ENCODE results near the gene TECTB.

The TECTB gene

DNA sequence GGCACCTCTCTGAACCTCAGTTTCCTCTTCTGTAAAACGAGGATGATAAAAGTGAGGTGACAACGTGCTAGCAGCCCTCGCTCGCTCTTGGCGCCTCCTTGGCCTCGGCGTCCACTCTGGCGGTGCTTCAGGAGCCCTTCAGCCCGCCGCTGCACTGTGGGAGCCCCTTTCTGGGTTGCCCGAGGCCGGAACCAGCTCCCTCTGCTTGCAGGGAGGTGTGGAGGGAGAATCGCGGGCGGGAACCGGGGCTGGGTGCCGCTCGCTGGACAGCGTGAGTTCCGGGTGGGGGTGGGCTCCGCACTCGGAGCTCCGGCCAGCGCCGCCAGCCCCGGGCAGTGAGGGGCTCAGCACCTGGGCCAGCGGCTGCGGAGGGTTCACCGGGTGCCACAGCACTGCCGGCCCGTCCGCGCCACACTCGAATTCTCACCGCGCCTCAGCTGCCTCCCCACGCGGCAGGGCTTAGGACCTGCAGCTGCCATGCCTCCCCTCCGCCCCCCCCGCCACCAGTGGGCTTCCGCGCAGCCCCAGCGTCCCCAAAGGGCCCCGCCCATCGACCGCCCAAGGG is 66.4 kb downstream of the TECTB start:
- no peak overlapping the region for H3K4me3 ChIP-seq (ENCODE audit: low read depth, low read length)
- ChIA-PET CTCF (interaction anchor here (1.3 kb wide), 1 partner anchor 11 kb away, joined by 3 read pairs; no protein-coding TSS in a partner anchor), POLR2A (no interaction called here)
- H3K9me3 ChIP-seq (ENCODE audit: control insufficient read depth, insufficient read depth, low read depth, low read length): no peaks in the 10 kb centered on the region
- no peaks in the 10 kb centered on the region for H3K4me1 ChIP-seq (ENCODE audit: control insufficient read depth, insufficient read depth, low read length)
- no peak overlapping the region for H3K27ac ChIP-seq (ENCODE audit: extremely low read depth, low read depth, low read length)
- H3K36me3 ChIP-seq (ENCODE audit: control insufficient read depth in 2 of 2, insufficient read depth in 1 of 2, low read length in 2 of 2): no peaks in the 10 kb centered on the region
- no peak for TF ChIP-seq ZNF837 (tag by site-specific recombination; IDR thresholded peaks at IDR 0.05)
- no peak for TF ChIP-seq MEIS1 (CRISPR knock-in tag; IDR thresholded peaks at IDR 0.05; ENCODE audit: borderline replicate concordance)
- TF ChIP-seq ZNF585B (tag by site-specific recombination; IDR thresholded peaks at IDR 0.05): no peak
- TF ChIP-seq ZBTB6 (tag by site-specific recombination; IDR thresholded peaks at IDR 0.05): no peak
- TF ChIP-seq, protein P1, sequence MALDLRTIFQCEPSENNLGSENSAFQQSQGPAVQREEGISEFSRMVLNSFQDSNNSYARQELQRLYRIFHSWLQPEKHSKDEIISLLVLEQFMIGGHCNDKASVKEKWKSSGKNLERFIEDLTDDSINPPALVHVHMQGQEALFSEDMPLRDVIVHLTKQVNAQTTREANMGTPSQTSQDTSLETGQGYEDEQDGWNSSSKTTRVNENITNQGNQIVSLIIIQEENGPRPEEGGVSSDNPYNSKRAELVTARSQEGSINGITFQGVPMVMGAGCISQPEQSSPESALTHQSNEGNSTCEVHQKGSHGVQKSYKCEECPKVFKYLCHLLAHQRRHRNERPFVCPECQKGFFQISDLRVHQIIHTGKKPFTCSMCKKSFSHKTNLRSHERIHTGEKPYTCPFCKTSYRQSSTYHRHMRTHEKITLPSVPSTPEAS (tag by site-specific recombination; IDR thresholded peaks at IDR 0.05): no peak
- TF ChIP-seq ZNF558 (tag by site-specific recombination; IDR thresholded peaks at IDR 0.05): no peak
- no peak for TF ChIP-seq ZNF510 (tag by site-specific recombination; IDR thresholded peaks at IDR 0.05; ENCODE audit: insufficient replicate concordance)
- no peak for TF ChIP-seq ZNF175 (tag by site-specific recombination; IDR thresholded peaks at IDR 0.05)
- no peak for TF ChIP-seq ZNF501 (tag by site-specific recombination; IDR thresholded peaks at IDR 0.05)
- TF ChIP-seq GFI1B (tag by site-specific recombination; IDR thresholded peaks at IDR 0.05): no peak
- TF ChIP-seq, protein P2, sequence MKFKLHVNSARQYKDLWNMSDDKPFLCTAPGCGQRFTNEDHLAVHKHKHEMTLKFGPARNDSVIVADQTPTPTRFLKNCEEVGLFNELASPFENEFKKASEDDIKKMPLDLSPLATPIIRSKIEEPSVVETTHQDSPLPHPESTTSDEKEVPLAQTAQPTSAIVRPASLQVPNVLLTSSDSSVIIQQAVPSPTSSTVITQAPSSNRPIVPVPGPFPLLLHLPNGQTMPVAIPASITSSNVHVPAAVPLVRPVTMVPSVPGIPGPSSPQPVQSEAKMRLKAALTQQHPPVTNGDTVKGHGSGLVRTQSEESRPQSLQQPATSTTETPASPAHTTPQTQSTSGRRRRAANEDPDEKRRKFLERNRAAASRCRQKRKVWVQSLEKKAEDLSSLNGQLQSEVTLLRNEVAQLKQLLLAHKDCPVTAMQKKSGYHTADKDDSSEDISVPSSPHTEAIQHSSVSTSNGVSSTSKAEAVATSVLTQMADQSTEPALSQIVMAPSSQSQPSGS (tag by site-specific recombination; IDR thresholded peaks at IDR 0.05; ENCODE audit: low read depth): no peak
- TF ChIP-seq ZNF350 (tag by site-specific recombination; IDR thresholded peaks at IDR 0.05): no peak
- TF ChIP-seq ZNF174 (tag by site-specific recombination; IDR thresholded peaks at IDR 0.05): no peak
- TF ChIP-seq ZNF140 (tag by site-specific recombination; IDR thresholded peaks at IDR 0.05): no peak
- no peak for TF ChIP-seq ZNF169 (tag by site-specific recombination; IDR thresholded peaks at IDR 0.05)
- TF ChIP-seq ZBTB1 (tag by site-specific recombination; IDR thresholded peaks at IDR 0.05): no peak
- TF ChIP-seq ZFP3 (tag by site-specific recombination; IDR thresholded peaks at IDR 0.05; ENCODE audit: low read depth): no peak
- TF ChIP-seq ZNF146 (tag by site-specific recombination; IDR thresholded peaks at IDR 0.05): no peak
- TF ChIP-seq EGR2 (tag by site-specific recombination; IDR thresholded peaks at IDR 0.05; ENCODE audit: low read depth): no peak
- no peak for TF ChIP-seq ZNF23 (tag by site-specific recombination; IDR thresholded peaks at IDR 0.05; ENCODE audit: borderline replicate concordance)

GRCh38 chr10:112351146-112351545 is 67.9 kb downstream of the TECTB start:
- no peaks in the 10 kb centered on the region for H3K36me3 ChIP-seq (ENCODE audit: control insufficient read depth in 2 of 2, insufficient read depth in 1 of 2, low read length in 2 of 2)
- CTCF ChIA-PET: interaction anchor here (0.6 to 0.7 kb wide), 2 partner anchors 88 to 1034 kb away, joined by 3 read pairs; no protein-coding TSS in a partner anchor
- TF ChIP-seq ZNF473 (tag by site-specific recombination; IDR thresholded peaks at IDR 0.05): no peak
- no peak for TF ChIP-seq MZF1 (tag by site-specific recombination; IDR thresholded peaks at IDR 0.05; ENCODE audit: borderline replicate concordance)
- TF ChIP-seq ZNF174 (tag by site-specific recombination; IDR thresholded peaks at IDR 0.05): no peak
- no peak for TF ChIP-seq ZNF558 (tag by site-specific recombination; IDR thresholded peaks at IDR 0.05)
- TF ChIP-seq ZNF302 (tag by site-specific recombination; IDR thresholded peaks at IDR 0.05; ENCODE audit: low read depth): no peak
- TF ChIP-seq ZBTB11 (tag by site-specific recombination; conservative IDR thresholded peaks at IDR 0.05; ENCODE audit: low read depth): no peak
- TF ChIP-seq ZNF488 (tag by site-specific recombination; IDR thresholded peaks at IDR 0.05): no peak
- TF ChIP-seq SP3 (tag by site-specific recombination; IDR thresholded peaks at IDR 0.05): no peak
- TF ChIP-seq, protein P3, sequence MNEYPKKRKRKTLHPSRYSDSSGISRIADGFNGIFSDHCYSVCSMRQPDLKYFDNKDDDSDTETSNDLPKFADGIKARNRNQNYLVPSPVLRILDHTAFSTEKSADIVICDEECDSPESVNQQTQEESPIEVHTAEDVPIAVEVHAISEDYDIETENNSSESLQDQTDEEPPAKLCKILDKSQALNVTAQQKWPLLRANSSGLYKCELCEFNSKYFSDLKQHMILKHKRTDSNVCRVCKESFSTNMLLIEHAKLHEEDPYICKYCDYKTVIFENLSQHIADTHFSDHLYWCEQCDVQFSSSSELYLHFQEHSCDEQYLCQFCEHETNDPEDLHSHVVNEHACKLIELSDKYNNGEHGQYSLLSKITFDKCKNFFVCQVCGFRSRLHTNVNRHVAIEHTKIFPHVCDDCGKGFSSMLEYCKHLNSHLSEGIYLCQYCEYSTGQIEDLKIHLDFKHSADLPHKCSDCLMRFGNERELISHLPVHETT (tag by site-specific recombination; IDR thresholded peaks at IDR 0.05): no peak
- no peaks in the 10 kb centered on the region for H3K9me3 ChIP-seq (ENCODE audit: control insufficient read depth, insufficient read depth, low read depth, low read length)
- POLR2A ChIA-PET: no interaction called here
- no peaks in the 10 kb centered on the region for H3K4me1 ChIP-seq (ENCODE audit: control insufficient read depth, insufficient read depth, low read length)
- no peak overlapping the region for H3K4me3 ChIP-seq (ENCODE audit: low read depth, low read length)
- no peak overlapping the region for H3K27ac ChIP-seq (ENCODE audit: extremely low read depth, low read depth, low read length)

Measured in HEK293 (cell line).